Measurements from ENCODE around the gene CFD.
"Not testable (repeated sequence)": the region's sequence is repeated elsewhere in the genome, so short reads cannot be mapped to it uniquely, and the experiment has no call there.

DNA sequence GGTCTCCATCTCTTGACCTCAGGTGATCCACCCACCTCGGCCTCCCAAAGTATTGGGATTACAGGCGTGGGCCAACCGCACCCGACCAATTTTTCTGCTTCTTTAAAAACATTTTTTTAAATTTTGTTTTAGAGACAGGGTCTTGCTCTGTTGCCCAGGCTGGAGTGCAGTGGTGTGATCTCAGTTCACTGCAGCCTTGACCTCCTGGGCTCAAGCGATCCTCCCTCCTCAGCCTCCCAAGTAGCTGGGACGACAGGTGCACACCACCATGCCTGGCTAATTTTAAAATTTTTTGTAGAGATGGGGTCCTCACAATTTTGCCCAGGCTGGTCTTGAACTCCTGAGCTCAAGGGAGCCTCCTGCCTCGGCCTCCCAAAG is 16.7 kb upstream of the CFD start:
- TF ChIP-seq CTCF, POLR2A (IDR thresholded peaks at IDR 0.05): not testable (repeated sequence)
